Measurements from ENCODE around the gene NKD2.

NKD2 gene

GRCh38 chr5:1009359-1010180, 968 bp downstream of the NKD2 start:
- DNase-seq = peak; percentile 3 to 48
- intact Hi-C loops (cut with DNase I; ENCODE audit: low total_unique reads) = no loop called here
- no peak overlapping the region for H3K27ac ChIP-seq

DNA sequence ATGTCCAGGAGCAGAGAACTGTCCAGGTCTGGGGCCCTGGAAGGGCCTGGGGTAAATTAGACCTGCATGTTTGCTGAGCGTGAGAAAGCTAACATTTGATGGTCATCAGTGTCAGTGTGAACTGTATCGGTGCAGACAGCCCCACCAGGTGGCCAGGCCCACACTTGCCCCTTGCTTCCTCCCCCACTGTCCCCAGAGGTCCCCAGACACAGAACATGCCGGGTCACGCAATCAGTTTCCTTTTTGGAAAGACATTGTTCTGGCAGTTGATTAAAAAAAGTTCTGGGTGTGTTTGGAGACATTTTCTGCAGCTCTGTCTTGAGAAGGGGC, 1.5 kb downstream of the NKD2 start:
- no peak overlapping the region for H3K4me3 ChIP-seq
- intact Hi-C loops (cut with DNase I; ENCODE audit: low total_unique reads) = no loop called here
- no peak overlapping the region for H3K27ac ChIP-seq
- H3K4me1 ChIP-seq = peaks cover 0 to 27% (median 17%) of the 10 kb centered on the region in 4 donors
- no peaks in the 10 kb centered on the region for H3K36me3 ChIP-seq
- TF ChIP-seq, protein P1, sequence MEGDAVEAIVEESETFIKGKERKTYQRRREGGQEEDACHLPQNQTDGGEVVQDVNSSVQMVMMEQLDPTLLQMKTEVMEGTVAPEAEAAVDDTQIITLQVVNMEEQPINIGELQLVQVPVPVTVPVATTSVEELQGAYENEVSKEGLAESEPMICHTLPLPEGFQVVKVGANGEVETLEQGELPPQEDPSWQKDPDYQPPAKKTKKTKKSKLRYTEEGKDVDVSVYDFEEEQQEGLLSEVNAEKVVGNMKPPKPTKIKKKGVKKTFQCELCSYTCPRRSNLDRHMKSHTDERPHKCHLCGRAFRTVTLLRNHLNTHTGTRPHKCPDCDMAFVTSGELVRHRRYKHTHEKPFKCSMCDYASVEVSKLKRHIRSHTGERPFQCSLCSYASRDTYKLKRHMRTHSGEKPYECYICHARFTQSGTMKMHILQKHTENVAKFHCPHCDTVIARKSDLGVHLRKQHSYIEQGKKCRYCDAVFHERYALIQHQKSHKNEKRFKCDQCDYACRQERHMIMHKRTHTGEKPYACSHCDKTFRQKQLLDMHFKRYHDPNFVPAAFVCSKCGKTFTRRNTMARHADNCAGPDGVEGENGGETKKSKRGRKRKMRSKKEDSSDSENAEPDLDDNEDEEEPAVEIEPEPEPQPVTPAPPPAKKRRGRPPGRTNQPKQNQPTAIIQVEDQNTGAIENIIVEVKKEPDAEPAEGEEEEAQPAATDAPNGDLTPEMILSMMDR (IDR thresholded peaks at IDR 0.05) = no peak
- DNase-seq = peak in 1 of 2 donors; percentile 43
- peaks cover 0 to 92% of the 10 kb centered on the region in 2 donors for H3K27me3 ChIP-seq
- H3K9me3 ChIP-seq = no peaks in the 10 kb centered on the region

More at GRCh38 chr5:1009359-1010180, 968 bp downstream of the NKD2 start:
- Histone ChIP-seq H3K9me3 (no peaks in the 10 kb centered on the region), H3K27me3 (peaks cover 0 to 98% of the 10 kb centered on the region in 2 donors), H3K4me3 (peak overlapping the region; percentile 15 to 51), H3K36me3 (no peaks in the 10 kb centered on the region), H3K4me1 (peaks cover 0 to 33% (median 23%) of the 10 kb centered on the region in 4 donors)
- TF ChIP-seq, protein P1 (IDR thresholded peaks at IDR 0.05) = no peak

DNA sequence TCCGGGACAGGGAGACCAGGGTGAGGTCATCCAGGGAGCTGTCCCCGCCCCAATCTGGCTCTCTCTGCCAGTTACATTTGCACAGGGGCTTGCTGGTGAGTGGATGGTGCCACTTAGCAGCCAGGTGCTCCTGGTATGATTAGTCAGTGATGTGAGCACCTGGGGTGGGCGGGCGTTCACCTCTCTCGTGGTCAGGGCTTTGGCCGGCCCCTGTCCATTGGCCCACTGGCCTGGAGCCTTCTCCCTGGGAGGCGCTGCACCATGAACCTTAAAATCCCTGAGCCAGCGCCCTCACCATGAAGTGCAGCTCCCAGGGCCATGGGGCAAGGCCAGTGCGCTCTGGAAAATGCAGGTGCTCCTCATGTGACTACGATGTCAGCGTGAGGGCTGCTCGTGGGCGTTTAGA, 2.0 kb downstream of the NKD2 start:
- H3K36me3 ChIP-seq = no peaks in the 10 kb centered on the region
- H3K4me1 ChIP-seq = peaks cover 0 to 22% (median 13%) of the 10 kb centered on the region in 4 donors
- no peak overlapping the region for H3K27ac ChIP-seq
- peaks cover 0 to 90% of the 10 kb centered on the region in 2 donors for H3K27me3 ChIP-seq
- peak in 1 of 2 donors; percentile 48 for DNase-seq
- intact Hi-C loops (cut with DNase I; ENCODE audit: low total_unique reads) = no loop called here
- no peak overlapping the region for H3K4me3 ChIP-seq
- no peaks in the 10 kb centered on the region for H3K9me3 ChIP-seq
- TF ChIP-seq, protein P1 (IDR thresholded peaks at IDR 0.05) = no peak

- no peaks in the 10 kb centered on the region for H3K36me3 ChIP-seq
- intact Hi-C loops (cut with DNase I; ENCODE audit: low total_unique reads) = no loop called here
- H3K4me1 ChIP-seq = peaks cover 0 to 22% (median 13%) of the 10 kb centered on the region in 4 donors
- no peak overlapping the region for H3K27ac ChIP-seq
- TF ChIP-seq, protein P1 (IDR thresholded peaks at IDR 0.05) = no peak
- H3K4me3 ChIP-seq = no peak overlapping the region
- DNase-seq = no peak
- H3K27me3 ChIP-seq = peaks cover 0 to 90% of the 10 kb centered on the region in 2 donors
- H3K9me3 ChIP-seq = no peaks in the 10 kb centered on the region
Measured at GRCh38 chr5:1011226-1011631, 2.6 kb downstream of the NKD2 start.

DNA sequence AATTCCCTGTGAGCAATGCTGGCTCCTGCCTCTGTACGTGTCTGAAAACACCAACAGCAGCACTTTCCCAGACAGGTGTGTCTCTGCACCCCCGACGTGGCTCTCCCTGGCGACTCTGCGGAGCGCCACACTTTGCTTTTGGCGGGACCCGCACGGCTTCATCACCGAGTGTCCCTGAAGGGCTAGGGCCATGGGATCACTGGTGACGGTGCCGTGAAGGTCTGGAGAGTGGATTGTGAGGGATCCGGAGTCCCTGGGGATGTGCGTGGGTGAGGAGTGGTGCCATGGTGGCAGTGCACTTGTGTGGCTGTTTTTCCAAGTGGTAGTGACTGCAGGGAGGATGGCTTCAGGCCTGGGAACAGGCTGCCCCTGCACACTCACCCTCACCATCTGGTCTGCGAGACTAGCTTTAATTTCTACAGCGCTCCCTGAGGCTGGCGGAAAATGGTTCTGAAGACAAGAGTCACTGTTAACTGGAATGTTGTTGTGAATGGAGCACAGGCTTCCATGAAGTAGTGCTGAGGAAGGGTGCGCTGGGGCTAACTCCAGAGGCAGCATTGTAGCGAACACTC, 3.2 kb downstream of the NKD2 start:
- no peak overlapping the region for H3K27ac ChIP-seq

More for the DNA sequence above, 3.2 kb downstream of the NKD2 start:
- peaks cover 0 to 87% of the 10 kb centered on the region in 2 donors for H3K27me3 ChIP-seq
- H3K4me1 ChIP-seq = peaks cover 0 to 22% (median 13%) of the 10 kb centered on the region in 4 donors
- intact Hi-C loops (cut with DNase I; ENCODE audit: low total_unique reads) = no loop called here
- H3K4me3 ChIP-seq = no peak overlapping the region
- TF ChIP-seq, protein P1 (IDR thresholded peaks at IDR 0.05) = no peak
- H3K9me3 ChIP-seq = no peaks in the 10 kb centered on the region
- no peak for DNase-seq
- H3K36me3 ChIP-seq = no peaks in the 10 kb centered on the region

All from tibial artery (tissue), 4 donors.